WTC11 (cell line): ENCODE data around the gene CHRNB4. TPM values are rescaled to one million over a fixed set of nuclear protein-coding genes. Genes with fewer than 3 reads are reported as not detected.

Experiments used
- ATAC-seq: fragments of 200-7000 bp; cut with Tn5 transposase; 2 replicates; pipeline ENCODE4 v1.10.0; 2021; ENCODE audit warnings: mild to moderate bottlenecking, moderate library complexity
- CTCF ChIA-PET: fragments of 300-600 bp; sonication (Branson Sonifier 250); formaldehyde crosslinking; loops from one replicate; lab custom pipeline; 2021; ENCODE audit warnings: antibody characterized with exemption; lab: Charles Lee
- POLR2A ChIA-PET: fragments of 350-600 bp; sonication (Branson Sonifier 250); formaldehyde crosslinking; loops from one replicate; lab custom pipeline; 2021; ENCODE audit warnings: antibody characterized with exemption; lab: Charles Lee
- DNase-seq: peaks from one replicate; pipeline ENCODE4 v3.0.0; 2021; ENCODE audit warnings: low spot score
- H3K27ac Mint-ChIP-seq: 2 replicates; pipeline ENCODE4 v1.8.0; 2021; ENCODE audit warnings: mixed read lengths
- H3K27me3 Mint-ChIP-seq: 2 replicates; pipeline ENCODE4 v1.8.0; 2021; ENCODE audit warnings: low read depth, mild to moderate bottlenecking, moderate library complexity, mixed read lengths
- H3K36me3 Mint-ChIP-seq: 2 replicates; pipeline ENCODE4 v1.8.0; 2021; ENCODE audit warnings: mixed read lengths
- H3K4me1 Mint-ChIP-seq: 2 replicates; pipeline ENCODE4 v1.8.0; 2022; ENCODE audit warnings: mixed read lengths
- H3K4me3 Mint-ChIP-seq: 2 replicates; pipeline ENCODE4 v1.8.0; 2021; ENCODE audit warnings: mild to moderate bottlenecking, moderate library complexity, mixed read lengths
- H3K9me3 Mint-ChIP-seq: 2 replicates; pipeline ENCODE4 v1.8.0; 2021; ENCODE audit warnings: mixed read lengths
- CDX4 ChIP-seq: fragments of 250-450 bp; sonication (Bioruptor Pico); IDR thresholded peaks from 2 replicates; pipeline ENCODE4 v1.9.0; 2021; ENCODE audit warnings: moderate library complexity, mild to moderate bottlenecking, inconsistent platforms, borderline replicate concordance
- GABPB1 ChIP-seq: sonication (generic); formaldehyde crosslinking; IDR thresholded peaks from 2 replicates; pipeline ENCODE4 v1.8.1; 2023; ENCODE audit warnings: mild to moderate bottlenecking, missing genetic modification reagents
- IRF2 ChIP-seq: sonication (generic); formaldehyde crosslinking; IDR thresholded peaks from 2 replicates; pipeline ENCODE4 v1.8.0; 2022; ENCODE audit warnings: low read depth, missing genetic modification reagents, borderline replicate concordance
- KAT7 ChIP-seq: sonication (generic); formaldehyde crosslinking; IDR thresholded peaks from 2 replicates; pipeline ENCODE4 v1.8.1; 2023; ENCODE audit warnings: missing genetic modification reagents, mild to moderate bottlenecking, borderline replicate concordance
- MAX ChIP-seq: sonication (generic); formaldehyde crosslinking; IDR thresholded peaks from 2 replicates; pipeline ENCODE4 v1.8.0; 2022; ENCODE audit warnings: mild to moderate bottlenecking, missing genetic modification reagents
- RORB ChIP-seq: fragments of 250-450 bp; sonication (Bioruptor Pico); IDR thresholded peaks from 2 replicates; pipeline ENCODE4 v1.9.0; 2021; ENCODE audit warnings: mild to moderate bottlenecking
- STAT6 ChIP-seq: sonication (generic); formaldehyde crosslinking; conservative IDR thresholded peaks from 2 replicates; pipeline ENCODE4 v1.8.1; 2023; ENCODE audit warnings: mild to moderate bottlenecking, low read depth, missing genetic modification reagents, moderate library complexity
- TEAD4 ChIP-seq: sonication (generic); formaldehyde crosslinking; IDR thresholded peaks from 2 replicates; pipeline ENCODE4 v1.8.0; 2022; ENCODE audit warnings: mild to moderate bottlenecking, missing genetic modification reagents
- ZMAT4 ChIP-seq: fragments of 250-450 bp; sonication (Bioruptor Pico); IDR thresholded peaks from 2 replicates; pipeline ENCODE4 v1.9.0; 2021; ENCODE audit warnings: mild to moderate bottlenecking
- ZNF219 ChIP-seq: sonication (generic); formaldehyde crosslinking; IDR thresholded peaks from 2 replicates; pipeline ENCODE4 v1.8.0; 2023; ENCODE audit warnings: missing genetic modification reagents, mild to moderate bottlenecking, borderline replicate concordance
- ZNF532 ChIP-seq: fragments of 250-450 bp; sonication (Bioruptor Pico); IDR thresholded peaks from 2 replicates; pipeline ENCODE4 v1.9.0; 2021; ENCODE audit warnings: mild to moderate bottlenecking, borderline replicate concordance
- ZSCAN18 ChIP-seq: fragments of 250-450 bp; sonication (Bioruptor Pico); IDR thresholded peaks from 2 replicates; pipeline ENCODE4 v2.1.2; 2022; ENCODE audit warnings: mild to moderate bottlenecking, moderate library complexity
- total RNA-seq: library from RNA; stranded (reverse); gene quantifications from 3 replicates; pipeline ENCODE4 v1.2.3, GENCODE V29; 2021
- TF ChIP-seq, protein P1 (sequence below): sonication (generic); formaldehyde crosslinking; IDR thresholded peaks from 2 replicates; pipeline ENCODE4 v1.8.0; 2023; ENCODE audit warnings: missing genetic modification reagents, mild to moderate bottlenecking, borderline replicate concordance
- TF ChIP-seq, protein P2 (sequence below): sonication (generic); formaldehyde crosslinking; IDR thresholded peaks from 2 replicates; pipeline ENCODE4 v1.8.0; 2022; ENCODE audit warnings: mild to moderate bottlenecking, missing genetic modification reagents
- TF ChIP-seq, protein P3 (sequence below): sonication (generic); formaldehyde crosslinking; IDR thresholded peaks from 2 replicates; pipeline ENCODE4 v1.8.1; 2023; ENCODE audit warnings: mild to moderate bottlenecking, missing genetic modification reagents
- TF ChIP-seq, protein P4 (sequence below): sonication (generic); formaldehyde crosslinking; IDR thresholded peaks from 2 replicates; pipeline ENCODE4 v1.8.0; 2023; ENCODE audit warnings: mild to moderate bottlenecking, missing genetic modification reagents

CHRNB4 gene
- total RNA-seq, 1 experiment from 2014 or later: 10.1 TPM

DNA sequence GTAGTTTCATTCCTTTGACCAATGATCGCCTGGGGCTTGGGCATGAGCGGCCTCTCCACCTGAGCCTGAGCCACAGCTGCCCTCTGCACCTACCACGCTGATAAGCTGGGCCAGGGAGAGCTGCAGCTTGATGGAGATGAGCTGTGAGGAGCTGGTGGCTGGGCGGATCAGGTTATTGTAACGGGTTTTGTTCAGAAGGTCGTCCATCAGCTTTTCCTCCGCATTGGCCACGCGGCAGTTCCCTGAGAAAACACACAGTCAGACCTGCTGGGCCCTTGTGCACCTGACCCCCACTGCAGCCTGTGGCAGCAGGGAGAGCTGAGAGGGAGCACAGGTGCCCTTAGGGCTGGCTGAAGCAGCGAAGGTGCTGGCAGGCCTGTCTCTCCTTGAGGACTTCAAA lies 5.7 kb downstream of the CHRNB4 start:
- ChIA-PET POLR2A (no interaction called here), CTCF (interaction anchor here (0.7 to 7.2 kb wide), 6 partner anchors 15 to 105 kb away, joined by 3 to 75 read pairs (median 3); partner anchors contain the start of gene CHRNA3)
- H3K27ac Mint-ChIP-seq: no peak overlapping the region
- ATAC-seq: no peak
- DNase-seq: no peak
- H3K4me3 Mint-ChIP-seq: no peak overlapping the region
- no peak for TF ChIP-seq TEAD4 (CRISPR knock-in tag)
- TF ChIP-seq, protein P1, sequence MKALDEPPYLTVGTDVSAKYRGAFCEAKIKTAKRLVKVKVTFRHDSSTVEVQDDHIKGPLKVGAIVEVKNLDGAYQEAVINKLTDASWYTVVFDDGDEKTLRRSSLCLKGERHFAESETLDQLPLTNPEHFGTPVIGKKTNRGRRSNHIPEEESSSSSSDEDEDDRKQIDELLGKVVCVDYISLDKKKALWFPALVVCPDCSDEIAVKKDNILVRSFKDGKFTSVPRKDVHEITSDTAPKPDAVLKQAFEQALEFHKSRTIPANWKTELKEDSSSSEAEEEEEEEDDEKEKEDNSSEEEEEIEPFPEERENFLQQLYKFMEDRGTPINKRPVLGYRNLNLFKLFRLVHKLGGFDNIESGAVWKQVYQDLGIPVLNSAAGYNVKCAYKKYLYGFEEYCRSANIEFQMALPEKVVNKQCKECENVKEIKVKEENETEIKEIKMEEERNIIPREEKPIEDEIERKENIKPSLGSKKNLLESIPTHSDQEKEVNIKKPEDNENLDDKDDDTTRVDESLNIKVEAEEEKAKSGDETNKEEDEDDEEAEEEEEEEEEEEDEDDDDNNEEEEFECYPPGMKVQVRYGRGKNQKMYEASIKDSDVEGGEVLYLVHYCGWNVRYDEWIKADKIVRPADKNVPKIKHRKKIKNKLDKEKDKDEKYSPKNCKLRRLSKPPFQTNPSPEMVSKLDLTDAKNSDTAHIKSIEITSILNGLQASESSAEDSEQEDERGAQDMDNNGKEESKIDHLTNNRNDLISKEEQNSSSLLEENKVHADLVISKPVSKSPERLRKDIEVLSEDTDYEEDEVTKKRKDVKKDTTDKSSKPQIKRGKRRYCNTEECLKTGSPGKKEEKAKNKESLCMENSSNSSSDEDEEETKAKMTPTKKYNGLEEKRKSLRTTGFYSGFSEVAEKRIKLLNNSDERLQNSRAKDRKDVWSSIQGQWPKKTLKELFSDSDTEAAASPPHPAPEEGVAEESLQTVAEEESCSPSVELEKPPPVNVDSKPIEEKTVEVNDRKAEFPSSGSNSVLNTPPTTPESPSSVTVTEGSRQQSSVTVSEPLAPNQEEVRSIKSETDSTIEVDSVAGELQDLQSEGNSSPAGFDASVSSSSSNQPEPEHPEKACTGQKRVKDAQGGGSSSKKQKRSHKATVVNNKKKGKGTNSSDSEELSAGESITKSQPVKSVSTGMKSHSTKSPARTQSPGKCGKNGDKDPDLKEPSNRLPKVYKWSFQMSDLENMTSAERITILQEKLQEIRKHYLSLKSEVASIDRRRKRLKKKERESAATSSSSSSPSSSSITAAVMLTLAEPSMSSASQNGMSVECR (CRISPR knock-in tag): no peak
- TF ChIP-seq GABPB1 (CRISPR knock-in tag): no peak
- TF ChIP-seq STAT6 (CRISPR knock-in tag): no peak
- no peak for TF ChIP-seq ZSCAN18 (CRISPR knock-in tag)
- no peak for TF ChIP-seq RORB
- TF ChIP-seq ZNF532 (CRISPR knock-in tag): no peak
- TF ChIP-seq MAX (CRISPR knock-in tag): no peak
- TF ChIP-seq IRF2 (CRISPR knock-in tag): no peak
- TF ChIP-seq, protein P2, sequence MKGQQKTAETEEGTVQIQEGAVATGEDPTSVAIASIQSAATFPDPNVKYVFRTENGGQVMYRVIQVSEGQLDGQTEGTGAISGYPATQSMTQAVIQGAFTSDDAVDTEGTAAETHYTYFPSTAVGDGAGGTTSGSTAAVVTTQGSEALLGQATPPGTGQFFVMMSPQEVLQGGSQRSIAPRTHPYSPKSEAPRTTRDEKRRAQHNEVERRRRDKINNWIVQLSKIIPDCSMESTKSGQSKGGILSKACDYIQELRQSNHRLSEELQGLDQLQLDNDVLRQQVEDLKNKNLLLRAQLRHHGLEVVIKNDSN (CRISPR knock-in tag): no peak
- no peak for TF ChIP-seq ZMAT4
- TF ChIP-seq, protein P3, sequence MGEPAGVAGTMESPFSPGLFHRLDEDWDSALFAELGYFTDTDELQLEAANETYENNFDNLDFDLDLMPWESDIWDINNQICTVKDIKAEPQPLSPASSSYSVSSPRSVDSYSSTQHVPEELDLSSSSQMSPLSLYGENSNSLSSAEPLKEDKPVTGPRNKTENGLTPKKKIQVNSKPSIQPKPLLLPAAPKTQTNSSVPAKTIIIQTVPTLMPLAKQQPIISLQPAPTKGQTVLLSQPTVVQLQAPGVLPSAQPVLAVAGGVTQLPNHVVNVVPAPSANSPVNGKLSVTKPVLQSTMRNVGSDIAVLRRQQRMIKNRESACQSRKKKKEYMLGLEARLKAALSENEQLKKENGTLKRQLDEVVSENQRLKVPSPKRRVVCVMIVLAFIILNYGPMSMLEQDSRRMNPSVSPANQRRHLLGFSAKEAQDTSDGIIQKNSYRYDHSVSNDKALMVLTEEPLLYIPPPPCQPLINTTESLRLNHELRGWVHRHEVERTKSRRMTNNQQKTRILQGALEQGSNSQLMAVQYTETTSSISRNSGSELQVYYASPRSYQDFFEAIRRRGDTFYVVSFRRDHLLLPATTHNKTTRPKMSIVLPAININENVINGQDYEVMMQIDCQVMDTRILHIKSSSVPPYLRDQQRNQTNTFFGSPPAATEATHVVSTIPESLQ: no peak
- TF ChIP-seq CDX4: no peak
- TF ChIP-seq KAT7 (CRISPR knock-in tag): no peak
- TF ChIP-seq, protein P4, sequence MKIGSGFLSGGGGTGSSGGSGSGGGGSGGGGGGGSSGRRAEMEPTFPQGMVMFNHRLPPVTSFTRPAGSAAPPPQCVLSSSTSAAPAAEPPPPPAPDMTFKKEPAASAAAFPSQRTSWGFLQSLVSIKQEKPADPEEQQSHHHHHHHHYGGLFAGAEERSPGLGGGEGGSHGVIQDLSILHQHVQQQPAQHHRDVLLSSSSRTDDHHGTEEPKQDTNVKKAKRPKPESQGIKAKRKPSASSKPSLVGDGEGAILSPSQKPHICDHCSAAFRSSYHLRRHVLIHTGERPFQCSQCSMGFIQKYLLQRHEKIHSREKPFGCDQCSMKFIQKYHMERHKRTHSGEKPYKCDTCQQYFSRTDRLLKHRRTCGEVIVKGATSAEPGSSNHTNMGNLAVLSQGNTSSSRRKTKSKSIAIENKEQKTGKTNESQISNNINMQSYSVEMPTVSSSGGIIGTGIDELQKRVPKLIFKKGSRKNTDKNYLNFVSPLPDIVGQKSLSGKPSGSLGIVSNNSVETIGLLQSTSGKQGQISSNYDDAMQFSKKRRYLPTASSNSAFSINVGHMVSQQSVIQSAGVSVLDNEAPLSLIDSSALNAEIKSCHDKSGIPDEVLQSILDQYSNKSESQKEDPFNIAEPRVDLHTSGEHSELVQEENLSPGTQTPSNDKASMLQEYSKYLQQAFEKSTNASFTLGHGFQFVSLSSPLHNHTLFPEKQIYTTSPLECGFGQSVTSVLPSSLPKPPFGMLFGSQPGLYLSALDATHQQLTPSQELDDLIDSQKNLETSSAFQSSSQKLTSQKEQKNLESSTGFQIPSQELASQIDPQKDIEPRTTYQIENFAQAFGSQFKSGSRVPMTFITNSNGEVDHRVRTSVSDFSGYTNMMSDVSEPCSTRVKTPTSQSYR (CRISPR knock-in tag): no peak
- no peak for TF ChIP-seq ZNF219
- peaks cover 8% of the 10 kb centered on the region for H3K9me3 Mint-ChIP-seq
- H3K36me3 Mint-ChIP-seq: peaks cover 11% of the 10 kb centered on the region
- peaks cover 10% of the 10 kb centered on the region for H3K4me1 Mint-ChIP-seq
- peaks cover 9% of the 10 kb centered on the region for H3K27me3 Mint-ChIP-seq
